ENCODE data around the gene SORBS2. TPM values are rescaled to one million over a fixed set of nuclear protein-coding genes. Genes with fewer than 3 reads are reported as not detected.

The SORBS2 gene
- total RNA-seq, 1 experiment from 2014 or later = 44.5 TPM

- POLR2A ChIA-PET = no interaction called here
- TF ChIP-seq CREB1 (CRISPR knock-in tag; IDR thresholded peaks at IDR 0.05) (no peak), ZNF232 (CRISPR knock-in tag; IDR thresholded peaks at IDR 0.05) (no peak), GTF2I (CRISPR knock-in tag; conservative IDR thresholded peaks at IDR 0.05) (no peak), SP1 (CRISPR knock-in tag; conservative IDR thresholded peaks at IDR 0.05) (no peak), OVOL2 (CRISPR knock-in tag; IDR thresholded peaks at IDR 0.05; ENCODE audit: borderline replicate concordance) (no peak), MYBL2 (CRISPR knock-in tag; IDR thresholded peaks at IDR 0.05) (no peak), TEAD1 (CRISPR knock-in tag; IDR thresholded peaks at IDR 0.05) (no peak)
- TF ChIP-seq, protein P1, sequence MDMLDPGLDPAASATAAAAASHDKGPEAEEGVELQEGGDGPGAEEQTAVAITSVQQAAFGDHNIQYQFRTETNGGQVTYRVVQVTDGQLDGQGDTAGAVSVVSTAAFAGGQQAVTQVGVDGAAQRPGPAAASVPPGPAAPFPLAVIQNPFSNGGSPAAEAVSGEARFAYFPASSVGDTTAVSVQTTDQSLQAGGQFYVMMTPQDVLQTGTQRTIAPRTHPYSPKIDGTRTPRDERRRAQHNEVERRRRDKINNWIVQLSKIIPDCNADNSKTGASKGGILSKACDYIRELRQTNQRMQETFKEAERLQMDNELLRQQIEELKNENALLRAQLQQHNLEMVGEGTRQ (CRISPR knock-in tag; IDR thresholded peaks at IDR 0.05) = no peak
- TF ChIP-seq, protein P2, sequence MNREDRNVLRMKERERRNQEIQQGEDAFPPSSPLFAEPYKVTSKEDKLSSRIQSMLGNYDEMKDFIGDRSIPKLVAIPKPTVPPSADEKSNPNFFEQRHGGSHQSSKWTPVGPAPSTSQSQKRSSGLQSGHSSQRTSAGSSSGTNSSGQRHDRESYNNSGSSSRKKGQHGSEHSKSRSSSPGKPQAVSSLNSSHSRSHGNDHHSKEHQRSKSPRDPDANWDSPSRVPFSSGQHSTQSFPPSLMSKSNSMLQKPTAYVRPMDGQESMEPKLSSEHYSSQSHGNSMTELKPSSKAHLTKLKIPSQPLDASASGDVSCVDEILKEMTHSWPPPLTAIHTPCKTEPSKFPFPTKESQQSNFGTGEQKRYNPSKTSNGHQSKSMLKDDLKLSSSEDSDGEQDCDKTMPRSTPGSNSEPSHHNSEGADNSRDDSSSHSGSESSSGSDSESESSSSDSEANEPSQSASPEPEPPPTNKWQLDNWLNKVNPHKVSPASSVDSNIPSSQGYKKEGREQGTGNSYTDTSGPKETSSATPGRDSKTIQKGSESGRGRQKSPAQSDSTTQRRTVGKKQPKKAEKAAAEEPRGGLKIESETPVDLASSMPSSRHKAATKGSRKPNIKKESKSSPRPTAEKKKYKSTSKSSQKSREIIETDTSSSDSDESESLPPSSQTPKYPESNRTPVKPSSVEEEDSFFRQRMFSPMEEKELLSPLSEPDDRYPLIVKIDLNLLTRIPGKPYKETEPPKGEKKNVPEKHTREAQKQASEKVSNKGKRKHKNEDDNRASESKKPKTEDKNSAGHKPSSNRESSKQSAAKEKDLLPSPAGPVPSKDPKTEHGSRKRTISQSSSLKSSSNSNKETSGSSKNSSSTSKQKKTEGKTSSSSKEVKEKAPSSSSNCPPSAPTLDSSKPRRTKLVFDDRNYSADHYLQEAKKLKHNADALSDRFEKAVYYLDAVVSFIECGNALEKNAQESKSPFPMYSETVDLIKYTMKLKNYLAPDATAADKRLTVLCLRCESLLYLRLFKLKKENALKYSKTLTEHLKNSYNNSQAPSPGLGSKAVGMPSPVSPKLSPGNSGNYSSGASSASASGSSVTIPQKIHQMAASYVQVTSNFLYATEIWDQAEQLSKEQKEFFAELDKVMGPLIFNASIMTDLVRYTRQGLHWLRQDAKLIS (CRISPR knock-in tag; IDR thresholded peaks at IDR 0.05; ENCODE audit: borderline replicate concordance) = no peak
- TF ChIP-seq, protein P3, sequence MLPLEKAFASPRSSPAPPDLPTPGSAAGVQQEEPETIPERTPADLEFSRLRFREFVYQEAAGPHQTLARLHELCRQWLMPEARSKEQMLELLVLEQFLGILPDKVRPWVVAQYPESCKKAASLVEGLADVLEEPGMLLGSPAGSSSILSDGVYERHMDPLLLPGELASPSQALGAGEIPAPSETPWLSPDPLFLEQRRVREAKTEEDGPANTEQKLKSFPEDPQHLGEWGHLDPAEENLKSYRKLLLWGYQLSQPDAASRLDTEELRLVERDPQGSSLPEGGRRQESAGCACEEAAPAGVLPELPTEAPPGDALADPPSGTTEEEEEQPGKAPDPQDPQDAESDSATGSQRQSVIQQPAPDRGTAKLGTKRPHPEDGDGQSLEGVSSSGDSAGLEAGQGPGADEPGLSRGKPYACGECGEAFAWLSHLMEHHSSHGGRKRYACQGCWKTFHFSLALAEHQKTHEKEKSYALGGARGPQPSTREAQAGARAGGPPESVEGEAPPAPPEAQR (CRISPR knock-in tag; IDR thresholded peaks at IDR 0.05) = no peak
- Mint-ChIP-seq H3K27me3 (ENCODE audit: low read depth) (no peaks in the 10 kb centered on the region; the same call in 1 of the 2 replicates), H3K4me3 (no peak overlapping the region), H3K4me1 (peaks cover 32% of the 10 kb centered on the region), H3K36me3 (peaks cover 3% of the 10 kb centered on the region; the same call in 1 of the 2 replicates), H3K27ac (no peak overlapping the region), H3K9me3 (peaks cover under 1% of the 10 kb centered on the region; the same call in 1 of the 2 replicates)
- CTCF ChIA-PET = no interaction called here
- DNase-seq (ENCODE audit: low spot score) = no peak
- no peak for ATAC-seq
Measured at GRCh38 chr4:185745891-185746290, 66.1 kb downstream of the SORBS2 start.

GRCh38 chr4:185744946-185745345 is 67.0 kb downstream of the SORBS2 start:
- ATAC-seq (no peak), DNase-seq (ENCODE audit: low spot score) (no peak)
- CTCF ChIA-PET = no interaction called here
- H3K4me1 Mint-ChIP-seq = peaks cover 42% of the 10 kb centered on the region
- peaks cover 5% of the 10 kb centered on the region; the same call in 1 of the 2 replicates for H3K9me3 Mint-ChIP-seq
- no peak for TF ChIP-seq SMAD4 (CRISPR knock-in tag; IDR thresholded peaks at IDR 0.05)
- TF ChIP-seq SP1 (CRISPR knock-in tag; conservative IDR thresholded peaks at IDR 0.05) = no peak
- no peak for TF ChIP-seq ZBTB43 (CRISPR knock-in tag; IDR thresholded peaks at IDR 0.05)
- TF ChIP-seq NFYB (CRISPR knock-in tag; conservative IDR thresholded peaks at IDR 0.05; ENCODE audit: low read depth) = no peak
- no peak for TF ChIP-seq NR3C1 (CRISPR knock-in tag; conservative IDR thresholded peaks at IDR 0.05; ENCODE audit: low read depth)
- TF ChIP-seq TP53 (CRISPR knock-in tag; IDR thresholded peaks at IDR 0.05) = no peak
- POLR2A ChIA-PET = no interaction called here
- no peaks in the 10 kb centered on the region; the same call in 1 of the 2 replicates for H3K27me3 Mint-ChIP-seq (ENCODE audit: low read depth)
- peaks cover 3% of the 10 kb centered on the region; the same call in 1 of the 2 replicates for H3K36me3 Mint-ChIP-seq
- H3K27ac Mint-ChIP-seq = no peak overlapping the region
- H3K4me3 Mint-ChIP-seq = no peak overlapping the region

- TF ChIP-seq NR3C1 (CRISPR knock-in tag; conservative IDR thresholded peaks at IDR 0.05; ENCODE audit: low read depth) (no peak), NR2C2 (CRISPR knock-in tag; IDR thresholded peaks at IDR 0.05) (no peak), TP53 (CRISPR knock-in tag; IDR thresholded peaks at IDR 0.05) (no peak)
- Mint-ChIP-seq H3K4me3 (no peak overlapping the region), H3K27ac (no peak overlapping the region), H3K36me3 (peaks cover 3% of the 10 kb centered on the region; the same call in 1 of the 2 replicates), H3K27me3 (ENCODE audit: low read depth) (no peaks in the 10 kb centered on the region; the same call in 1 of the 2 replicates), H3K4me1 (peaks cover 47% of the 10 kb centered on the region), H3K9me3 (peaks cover 5% of the 10 kb centered on the region; the same call in 1 of the 2 replicates)
- no peak for ATAC-seq
- ChIA-PET POLR2A (no interaction called here), CTCF (no interaction called here)
- no peak for DNase-seq (ENCODE audit: low spot score)
Measured at GRCh38 chr4:185744488-185744862, 67.5 kb downstream of the SORBS2 start.

Measured in WTC11 (cell line).